ENCODE data around the gene STK25. TPM values are rescaled to one million over a fixed set of nuclear protein-coding genes. Genes with fewer than 3 reads are reported as not detected.

Gene STK25
- total and polyA plus RNA-seq, 10 of the 15 experiments (the other 5 are each of a cell fraction or from before 2014, with no cell fraction given), result 6.0 to 154 (median 89.3) TPM

DNA sequence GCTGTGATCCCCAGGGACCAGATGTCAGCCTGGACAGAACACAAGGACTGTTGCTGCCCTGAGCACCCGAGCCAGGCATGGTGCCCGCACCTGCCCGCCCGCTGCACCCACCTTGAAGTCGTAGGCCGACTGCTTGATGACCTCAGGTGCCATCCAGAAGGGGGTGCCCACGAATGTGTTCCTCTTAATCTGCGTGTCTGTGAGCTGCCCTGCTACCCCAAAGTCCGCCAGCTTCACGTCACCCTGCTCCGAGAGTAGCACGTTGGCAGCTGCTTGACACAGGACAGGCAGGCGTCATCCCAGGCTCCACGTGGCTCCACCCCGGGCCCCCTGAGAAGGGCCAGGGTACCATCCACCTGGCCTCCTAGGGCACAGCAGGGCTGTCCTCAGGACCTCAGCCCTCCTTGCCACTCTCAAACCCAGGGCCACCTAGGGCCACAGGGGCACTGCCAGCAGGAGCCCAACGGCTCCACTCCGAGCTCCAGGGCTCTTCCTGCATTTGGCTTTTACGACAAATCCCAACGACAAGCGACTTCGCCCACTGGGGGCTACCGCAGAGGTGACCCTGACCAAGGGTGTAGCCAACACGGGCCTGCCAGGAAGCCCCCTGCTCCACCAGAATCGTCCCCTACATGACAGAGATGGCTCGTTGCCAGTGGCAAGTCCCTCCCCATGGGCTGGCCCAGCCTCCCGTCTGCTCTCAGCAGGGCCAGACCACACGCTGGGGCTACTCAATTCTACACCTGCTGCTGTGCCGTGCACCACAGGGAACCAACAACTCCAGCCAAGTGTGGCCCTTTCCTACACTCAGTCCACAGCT, 9.0 kb downstream of the STK25 start:
- BruUV-seq (replicated peaks), result TSS peak; percentile 41
- CTCF ChIA-PET, result no interaction called here

DNA sequence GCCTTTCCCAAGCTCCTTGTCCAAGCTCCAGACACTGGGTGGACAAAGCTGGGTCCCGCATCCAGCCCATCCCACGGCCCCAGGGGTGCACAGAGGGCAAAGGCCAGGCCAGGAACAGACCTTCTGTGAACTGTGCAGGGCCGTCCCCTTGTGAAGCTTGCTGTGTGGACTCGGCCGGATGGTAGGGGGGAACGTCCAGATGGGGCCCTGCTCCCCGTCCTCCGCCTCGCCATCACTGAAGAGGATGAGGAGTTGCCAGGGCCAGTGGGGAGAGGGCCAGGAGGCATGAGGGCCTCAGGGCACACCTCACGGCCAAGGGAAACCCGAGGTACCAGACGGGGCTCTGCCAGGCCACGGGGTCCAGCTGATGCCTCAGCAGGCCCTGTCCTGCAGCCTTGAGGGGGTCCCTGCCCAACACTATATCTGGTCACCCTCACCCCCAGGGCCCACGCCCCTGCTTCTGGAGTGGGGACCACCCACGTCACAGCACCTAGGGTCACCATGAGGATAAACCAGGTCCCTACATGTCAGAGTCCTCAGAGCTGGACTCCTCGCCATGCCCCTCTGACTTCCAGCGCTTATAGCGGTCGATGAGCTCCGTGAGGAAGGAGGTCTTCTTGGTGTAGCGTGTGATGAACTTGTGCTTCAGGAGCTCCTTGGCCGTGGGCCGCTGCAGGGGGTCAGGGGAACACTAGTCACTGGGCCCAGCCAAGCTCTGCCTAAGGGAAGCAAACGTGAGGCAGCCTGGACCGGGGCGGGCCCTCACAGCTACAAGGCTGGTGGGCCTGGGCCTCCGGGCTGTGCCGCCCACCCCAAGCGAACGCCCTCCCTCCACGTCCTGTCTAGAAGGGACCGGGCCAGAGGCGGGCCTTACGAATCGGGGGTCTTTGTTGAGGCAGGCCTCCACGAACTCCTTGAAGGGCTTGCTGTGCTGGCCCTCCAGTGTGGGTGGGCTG, 10.0 kb downstream of the STK25 start:
- ChIA-PET CTCF (no interaction called here), SMC1A (ENCODE audit: uncharacterized antibody, unreplicated experiment) (no interaction called here), POLR2A (no interaction called here), RAD21 (ENCODE audit: unreplicated experiment) (no interaction called here)
- Histone ChIP-seq H3K9me3 (replicated peaks; ENCODE audit: control insufficient read depth, insufficient read depth, low read length) (no peaks in the 10 kb centered on the region), H3K27me3 (replicated peaks in 1 of 2; ENCODE audit: control insufficient read depth in 2 of 2, insufficient read depth in 2 of 2, low read length in 1 of 2) (no peaks in the 10 kb centered on the region), H3K79me2 (ENCODE audit: control insufficient read depth, insufficient read depth, low read length) (no peaks in the 10 kb centered on the region), H3K4me2 (ENCODE audit: control insufficient read depth, insufficient read depth) (no peak overlapping the region), H3K4me1 (ENCODE audit: control insufficient read depth, insufficient read depth, low read length) (no peaks in the 10 kb centered on the region), H3K27ac (ENCODE audit: control insufficient read depth, insufficient read depth) (no peak overlapping the region), H2AFZ (ENCODE audit: control insufficient read depth, low read depth, low read length) (no peak overlapping the region), H4K20me1 (ENCODE audit: control insufficient read depth, insufficient read depth) (no peaks in the 10 kb centered on the region), H3K4me3 (no peak overlapping the region), H3K9ac (ENCODE audit: control insufficient read depth, insufficient read depth, low read length) (no peak overlapping the region), H3K36me3 (ENCODE audit: control insufficient read depth in 2 of 2, insufficient read depth in 2 of 2, low read length in 1 of 2) (peaks cover 2 to 16% of the 10 kb centered on the region in 2 experiments; a peak in 3 of 4 replicates)
- no peak for FAIRE-seq
- in situ Hi-C loops (cut with MboI), result no loop called here
- no peak for ATAC-seq
- no peak for DNase-seq (ENCODE audit: low read depth, low spot score)
- BruUV-seq (replicated peaks), result no TSS peak
- TF ChIP-seq YY1 (IDR thresholded peaks at IDR 0.05; ENCODE audit: low read depth, low read length) (no peak), POLR2A (IDR thresholded peaks at IDR 0.05; ENCODE audit: low read depth, low read length) (peak; percentile 23)
- WGBS (ENCODE audit: insufficient coverage, insufficient replicate concordance, low lambda C conversion rate, missing lambda C conversion rate), result 95% methylated on average over 33 of the region's 36 CpGs
- intact Hi-C loops (cut with micrococcal nuclease; ENCODE audit: unreplicated experiment), result no loop called here

More for the DNA sequence above, 9.0 kb downstream of the STK25 start:
- SMC1A ChIA-PET (ENCODE audit: uncharacterized antibody, unreplicated experiment), result no interaction called here
- H3K36me3 ChIP-seq (ENCODE audit: control insufficient read depth in 2 of 2, insufficient read depth in 2 of 2, low read length in 1 of 2), result peaks cover 2 to 16% of the 10 kb centered on the region in 2 experiments; a peak in 3 of 4 replicates
- intact Hi-C loops (cut with micrococcal nuclease; ENCODE audit: unreplicated experiment) (no loop called here), in situ Hi-C loops (cut with MboI) (no loop called here)
- no peaks in the 10 kb centered on the region for H3K4me1 ChIP-seq (ENCODE audit: control insufficient read depth, insufficient read depth, low read length)
- RAD21 ChIA-PET (ENCODE audit: unreplicated experiment), result no interaction called here
- H3K27me3 ChIP-seq (replicated peaks in 1 of 2; ENCODE audit: control insufficient read depth in 2 of 2, insufficient read depth in 2 of 2, low read length in 1 of 2), result no peaks in the 10 kb centered on the region
- FAIRE-seq (no peak), DNase-seq (ENCODE audit: low read depth, low spot score) (no peak), ATAC-seq (no peak)
- 84% methylated on average over 28 of the region's 28 CpGs for WGBS (ENCODE audit: insufficient coverage, insufficient replicate concordance, low lambda C conversion rate, missing lambda C conversion rate)
- no peaks in the 10 kb centered on the region for H3K9me3 ChIP-seq (replicated peaks; ENCODE audit: control insufficient read depth, insufficient read depth, low read length)
- H3K9ac ChIP-seq (ENCODE audit: control insufficient read depth, insufficient read depth, low read length), result no peak overlapping the region
- POLR2A ChIA-PET, result no interaction called here
- no peak overlapping the region for H2AFZ ChIP-seq (ENCODE audit: control insufficient read depth, low read depth, low read length)
- TF ChIP-seq YY1 (IDR thresholded peaks at IDR 0.05; ENCODE audit: low read depth, low read length), result no peak
- TF ChIP-seq POLR2A (IDR thresholded peaks at IDR 0.05; ENCODE audit: low read depth, low read length), result peak; percentile 45
- H3K79me2 ChIP-seq (ENCODE audit: control insufficient read depth, insufficient read depth, low read length), result 0 out of 2 replicates have a peak, but pooled peaks cover 3% of the 10 kb centered on the region
- H3K27ac ChIP-seq (ENCODE audit: control insufficient read depth, insufficient read depth), result no peak overlapping the region
- no peak overlapping the region for H3K4me2 ChIP-seq (ENCODE audit: control insufficient read depth, insufficient read depth)
- peaks cover 1% of the 10 kb centered on the region; the same call in 1 of the 2 replicates for H4K20me1 ChIP-seq (ENCODE audit: control insufficient read depth, insufficient read depth)
- no peak overlapping the region for H3K4me3 ChIP-seq
